Stimulated activated CD4-positive, alpha-beta T cell treated with anti-CD3 and anti-CD28 coated beads, Interleukin-4, amount 100 ng/mL, for 4 hours (primary cell): ENCODE measurements around the gene OR6B1.
"Not testable (repeated sequence)": the region's sequence is repeated elsewhere in the genome, so short reads cannot be mapped to it uniquely, and the experiment has no call there.

Experiments used
- DNase-seq, 2 experiments: peaks; one replicate each; pipeline ENCODE4 v3.0.0-alpha.2; 2020

The OR6B1 gene

GRCh38 chr7:144006692-144007042 is 6.5 kb downstream of the OR6B1 start:
- DNase-seq: no peak

GRCh38 chr7:144009361-144009760 is 9.2 kb downstream of the OR6B1 start:
- no peak for DNase-seq

GRCh38 chr7:144010061-144010460 is 9.9 kb downstream of the OR6B1 start:
- DNase-seq: not testable (repeated sequence)

- not testable (repeated sequence) for DNase-seq
Observed at GRCh38 chr7:144010821-144011220, 10.7 kb downstream of the OR6B1 start.

- DNase-seq: no peak
Observed at GRCh38 chr7:144011458-144012230, 11.5 kb downstream of the OR6B1 start.

- no peak for DNase-seq
Observed at GRCh38 chr7:144018065-144018464, 17.9 kb downstream of the OR6B1 start.

GRCh38 chr7:144019457-144019856 is 19.3 kb downstream of the OR6B1 start:
- no peak for DNase-seq

- no peak for DNase-seq
Observed at GRCh38 chr7:144020340-144020739, 20.2 kb downstream of the OR6B1 start.

- DNase-seq: no peak
Observed at GRCh38 chr7:144022169-144022568, 22.0 kb downstream of the OR6B1 start.

GRCh38 chr7:144023171-144023827 is 23.2 kb downstream of the OR6B1 start:
- DNase-seq: no peak

GRCh38 chr7:144024213-144024612 is 24.1 kb downstream of the OR6B1 start:
- DNase-seq: no peak

GRCh38 chr7:144026203-144026883 is 26.2 kb downstream of the OR6B1 start:
- DNase-seq: no peak

- DNase-seq: no peak
Observed at GRCh38 chr7:144027070-144027469, 26.9 kb downstream of the OR6B1 start.

- no peak for DNase-seq
Observed at GRCh38 chr7:144027974-144028373, 27.9 kb downstream of the OR6B1 start.

GRCh38 chr7:144028547-144028946 is 28.4 kb downstream of the OR6B1 start:
- no peak for DNase-seq

- DNase-seq: no peak
Observed at GRCh38 chr7:144032516-144032915, 32.4 kb downstream of the OR6B1 start.

- DNase-seq: no peak
Observed at GRCh38 chr7:144032985-144033709, 33.0 kb downstream of the OR6B1 start.

GRCh38 chr7:144035385-144035784 is 35.3 kb downstream of the OR6B1 start:
- no peak for DNase-seq

GRCh38 chr7:144036302-144036885 is 36.3 kb downstream of the OR6B1 start:
- no peak for DNase-seq

GRCh38 chr7:144037414-144038035 is 37.4 kb downstream of the OR6B1 start:
- DNase-seq: no peak

- DNase-seq: no peak
Observed at GRCh38 chr7:144038887-144039286, 38.8 kb downstream of the OR6B1 start.

GRCh38 chr7:144048648-144049047 is 48.5 kb downstream of the OR6B1 start, which contains the start of gene OR2A5:
Gene OR2A5, plus strand, starts transcription at chr7:144048948. Its CDS starts 1,454 bp downstream, at chr7:144050402.
- DNase-seq: no peak
